ENCODE results near the gene PCCB. TPM values are rescaled to one million over a fixed set of nuclear protein-coding genes. Genes with fewer than 3 reads are reported as not detected.

The PCCB gene
- total and polyA plus RNA-seq, 2 of the 8 experiments (the other 6 are each of a cell fraction or from before 2014, with no cell fraction given) = 56.7 to 84.4 TPM

GRCh38 chr3:136292500-136292899 lies 42.4 kb downstream of the PCCB start:
- Histone ChIP-seq H2BK20ac (ENCODE audit: low read length) (no peak overlapping the region), H3K56ac (replicated peaks; ENCODE audit: insufficient read length, low read depth, low read length) (no peak overlapping the region), H2BK15ac (ENCODE audit: low read length) (no peak overlapping the region), H4K20me1 (replicated peaks in 1 of 2; ENCODE audit: control insufficient read depth in 1 of 2, insufficient read depth in 2 of 2, low read length in 2 of 2) (no peaks in the 10 kb centered on the region), H3K9me3 (ENCODE audit: insufficient read depth in 2 of 2, low read depth in 1 of 2, low read length in 1 of 2) (no peaks in the 10 kb centered on the region), H3K36me3 (ENCODE audit: control insufficient read depth in 2 of 4, insufficient read depth in 4 of 4, low read length in 3 of 4) (peaks cover 0 to 5% (median 2%) of the 10 kb centered on the region in 4 experiments; a peak in 4 of 8 replicates), H4K8ac (ENCODE audit: extremely low read depth, insufficient read depth, low read length) (no peak overlapping the region), H3K27me3 (replicated peaks in 1 of 4; ENCODE audit: control insufficient read depth in 3 of 4, extremely low read depth in 1 of 4, insufficient read depth in 3 of 4, low read length in 3 of 4) (no peaks in the 10 kb centered on the region), H3K4me2 (ENCODE audit: insufficient read depth in 1 of 2, low read depth in 2 of 2, low read length in 2 of 2) (no peak overlapping the region), H2BK120ac (replicated peaks; ENCODE audit: low read depth, low read length) (no peak overlapping the region), H3K18ac (ENCODE audit: extremely low read depth, low read length) (no peak overlapping the region), H2AFZ (ENCODE audit: low read length) (no peak overlapping the region), H4K5ac (ENCODE audit: insufficient read length, low read depth, low read length) (no peak overlapping the region), H3K79me1 (ENCODE audit: low read depth, low read length) (no peaks in the 10 kb centered on the region), H3K4me3 (ENCODE audit: extremely low read depth in 1 of 4, insufficient read depth in 2 of 4, low read depth in 3 of 4, low read length in 4 of 4) (no peak overlapping the region), H2AK5ac (ENCODE audit: low read depth, low read length) (no peak overlapping the region), H4K91ac (replicated peaks; ENCODE audit: insufficient read length, low read length) (no peak overlapping the region), H3K14ac (ENCODE audit: insufficient read length) (no peak overlapping the region), H3K27ac (ENCODE audit: low read depth, low read length) (no peak overlapping the region), H3K23ac (ENCODE audit: insufficient read length) (no peak overlapping the region), H3K4me1 (replicated peaks in 1 of 4; ENCODE audit: control insufficient read depth in 3 of 4, insufficient read depth in 4 of 4, low read length in 3 of 4) (peaks cover 0 to 6% (median 2%) of the 10 kb centered on the region in 4 experiments; a peak in 5 of 7 replicates), H3K9ac (replicated peaks in 1 of 4; ENCODE audit: extremely low read depth in 1 of 4, low read depth in 3 of 4, low read length in 3 of 4) (no peak overlapping the region), H3K23me2 (ENCODE audit: low read depth, low read length) (no peaks in the 10 kb centered on the region), H3K79me2 (ENCODE audit: control insufficient read depth in 1 of 2, insufficient read depth in 2 of 2, low read length in 2 of 2) (no peaks in the 10 kb centered on the region; a peak in 1 of 4 replicates), H2BK5ac (ENCODE audit: low read depth, low read length) (no peak overlapping the region), H3K4ac (replicated peaks; ENCODE audit: insufficient read length, low read depth, low read length) (no peak overlapping the region), H2BK12ac (ENCODE audit: low read depth, low read length) (no peak overlapping the region)
- 87% methylated on average over 1 of the region's 1 CpG; no CpG with 5 or more reads in 1 of the 2 experiments for WGBS, 2 experiments (ENCODE audit: extremely low coverage in 1 of 2, insufficient coverage in 1 of 2, insufficient read length in 1 of 2, insufficient replicate concordance in 2 of 2, low coverage in 1 of 2, low lambda C conversion rate in 2 of 2, missing lambda C conversion rate in 1 of 2)
- no peak for FAIRE-seq
- CTCF ChIA-PET (ENCODE audit: partially characterized antibody) = no interaction called here
- POLR2A ChIA-PET (ENCODE audit: partially characterized antibody) = no interaction called here
- DNase-seq (ENCODE audit: low read depth in 1 of 2, low spot score in 2 of 2) = no peak
- TF ChIP-seq PHF8 (conservative IDR thresholded peaks at IDR 0.05; ENCODE audit: low read depth, low read length) (no peak), CTBP2 (IDR thresholded peaks at IDR 0.05; ENCODE audit: borderline replicate concordance, insufficient read depth, insufficient read length, low read length) (no peak), GTF2F1 (IDR thresholded peaks at IDR 0.05; ENCODE audit: borderline replicate concordance, low read depth, low read length) (no peak), KDM1A (IDR thresholded peaks at IDR 0.05; ENCODE audit: borderline replicate concordance, low read length) (no peak), EP300 (IDR thresholded peaks at IDR 0.05; ENCODE audit: borderline replicate concordance in 1 of 2, low read depth in 2 of 2, low read length in 2 of 2) (no peak), JUND (IDR thresholded peaks at IDR 0.05; ENCODE audit: low read length) (no peak), SIX5 (IDR thresholded peaks at IDR 0.05; ENCODE audit: low read depth, low read length) (no peak), KDM4A (IDR thresholded peaks at IDR 0.05; ENCODE audit: low read depth, low read length, severe bottlenecking) (no peak), HDAC6 (IDR thresholded peaks at IDR 0.05; ENCODE audit: low read depth, low read length) (no peak), BRCA1 (IDR thresholded peaks at IDR 0.05; ENCODE audit: low read depth, low read length) (no peak), JUN (IDR thresholded peaks at IDR 0.05; ENCODE audit: low read depth, low read length) (no peak), YY1 (IDR thresholded peaks at IDR 0.05; ENCODE audit: low read depth, low read length) (no peak), TAF7 (optimal IDR thresholded peaks at IDR 0.05; ENCODE audit: borderline replicate concordance, low read depth, low read length) (no peak)
